HG03457 (cell line): Measurements from ENCODE around the gene SIGLEC9.

Source experiments
- ATAC-seq: cut with Tn5 transposase; IDR thresholded peaks from one replicate; pipeline ENCODE4 v1.9.1; 2021; ENCODE audit warnings: moderate number of reproducible peaks; ENCODE audit not compliant: unreplicated experiment

SIGLEC9 gene

DNA sequence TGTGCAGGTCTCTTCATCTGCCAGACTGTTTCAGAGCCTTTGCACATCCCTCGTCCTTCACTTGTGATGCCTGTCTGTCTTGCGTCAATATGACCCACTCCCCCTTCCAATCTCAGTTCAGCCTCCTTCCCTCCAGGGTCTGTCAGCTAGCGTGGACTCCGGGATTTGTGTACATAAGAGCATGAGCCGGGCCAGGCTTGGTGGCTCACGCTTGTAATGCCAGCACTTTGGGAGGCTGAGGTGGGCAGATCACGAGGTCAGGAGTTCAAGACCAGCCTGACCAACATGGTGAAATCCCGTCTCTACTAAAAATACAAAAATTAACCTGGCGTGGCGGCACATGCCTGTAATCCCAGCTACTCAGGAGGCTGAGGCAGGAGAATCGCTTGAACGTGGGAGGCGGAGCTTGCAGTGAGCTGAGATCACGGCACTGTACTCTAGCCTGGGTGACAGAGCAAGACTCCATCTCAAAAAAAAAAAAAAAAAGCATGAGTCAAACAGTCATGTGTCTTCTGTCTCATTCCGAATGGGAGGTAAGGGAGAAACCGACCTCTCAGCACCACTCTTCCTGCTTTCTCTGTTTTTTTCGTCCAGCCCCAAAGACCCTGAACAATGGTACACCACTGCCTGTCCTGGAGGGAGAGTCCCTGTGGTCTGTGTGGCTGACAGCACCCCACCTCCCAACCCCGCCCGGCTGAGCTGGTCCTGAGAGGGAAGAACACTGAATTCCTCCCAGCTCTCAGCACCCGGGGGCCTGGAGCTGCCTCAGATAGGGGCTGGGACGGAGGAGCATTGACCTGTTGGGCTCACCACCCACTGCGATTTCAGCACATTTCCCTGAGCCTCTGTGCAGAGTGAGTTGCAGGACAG, 2.4 kb upstream of the SIGLEC9 start:
- ATAC-seq: no peak

DNA sequence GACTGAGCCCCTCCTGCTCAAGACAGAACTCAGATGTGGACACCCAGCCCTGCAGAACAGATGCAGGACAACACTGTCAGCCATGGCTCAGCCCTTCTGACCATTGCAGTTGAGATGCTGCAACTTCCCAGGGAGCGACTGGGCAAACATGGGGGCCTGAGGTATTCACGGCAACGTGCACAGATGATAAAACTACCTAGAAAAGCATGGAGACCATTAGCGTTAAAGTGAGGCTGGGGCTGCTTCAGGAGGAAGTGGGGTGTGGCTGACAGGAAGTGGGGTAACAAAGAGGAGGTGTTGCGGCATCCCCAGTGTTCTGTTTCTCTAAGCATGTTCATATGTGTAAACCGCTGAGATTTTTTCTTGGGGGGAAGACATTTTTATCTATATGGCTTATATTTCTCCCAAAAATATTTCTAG, 1.3 kb upstream of the SIGLEC9 start:
- ATAC-seq: no peak

DNA sequence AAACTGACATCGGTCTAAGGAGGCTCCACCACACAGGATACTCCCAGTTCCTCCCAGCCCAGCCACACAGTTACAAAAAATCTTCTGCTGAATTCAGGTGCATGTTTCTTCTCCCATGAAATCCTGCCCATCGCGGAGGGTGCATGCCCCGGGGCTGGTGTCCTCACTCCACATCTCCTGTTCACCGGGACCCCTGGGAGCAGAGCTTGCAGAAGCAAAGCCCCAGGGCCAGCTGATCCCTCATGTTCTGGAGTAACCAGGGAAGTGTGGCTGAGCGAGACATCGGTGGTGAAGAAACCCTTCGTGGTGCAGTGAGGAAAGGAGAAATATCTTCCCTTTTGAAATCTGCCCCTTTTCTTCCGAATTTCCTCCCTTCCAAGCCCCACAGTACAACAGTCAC, 904 bp upstream of the SIGLEC9 start:
- no peak for ATAC-seq

DNA sequence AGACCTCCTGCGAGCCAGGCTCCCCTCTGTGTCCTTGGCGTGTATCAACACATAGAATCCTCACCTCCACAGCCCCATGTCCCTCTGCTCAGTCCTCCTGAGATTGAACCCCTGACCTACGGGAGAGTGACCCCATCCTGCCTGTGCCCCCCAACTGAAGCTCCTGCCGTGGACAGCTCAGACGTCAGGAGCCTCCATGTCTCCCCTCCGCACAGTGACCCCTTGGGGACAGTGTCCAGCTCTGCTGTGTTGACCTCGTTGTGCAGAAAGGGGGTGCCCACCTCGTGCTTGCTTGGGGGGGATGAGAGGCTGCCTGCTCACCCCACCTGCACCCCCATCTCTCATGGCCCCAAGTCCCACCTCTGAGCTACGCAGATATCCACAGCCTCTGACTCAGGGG, 490 bp upstream of the SIGLEC9 start:
- no peak for ATAC-seq

DNA sequence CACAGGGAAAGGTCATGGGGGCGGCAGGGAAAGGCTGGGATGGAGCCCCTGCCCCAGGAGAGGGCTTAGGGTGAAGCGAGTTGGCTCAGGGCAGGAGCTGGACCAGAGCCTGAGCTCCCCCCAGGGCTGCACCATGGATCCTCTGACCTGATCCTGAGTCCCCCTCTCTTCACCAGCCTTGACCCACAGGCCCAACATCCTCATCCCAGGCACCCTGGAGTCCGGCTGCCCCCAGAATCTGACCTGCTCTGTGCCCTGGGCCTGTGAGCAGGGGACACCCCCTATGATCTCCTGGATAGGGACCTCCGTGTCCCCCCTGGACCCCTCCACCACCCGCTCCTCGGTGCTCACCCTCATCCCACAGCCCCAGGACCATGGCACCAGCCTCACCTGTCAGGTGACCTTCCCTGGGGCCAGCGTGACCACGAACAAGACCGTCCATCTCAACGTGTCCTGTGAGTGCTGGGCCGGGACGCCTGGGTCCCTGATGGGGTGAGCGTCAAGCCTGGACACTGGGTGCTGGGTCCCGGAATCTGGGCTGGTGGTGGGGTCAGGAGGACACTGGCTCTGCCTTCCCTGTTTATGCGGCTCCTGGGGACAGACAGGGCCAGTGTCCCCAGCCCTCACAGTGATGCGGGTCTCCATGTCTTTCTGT, 842 bp downstream of the SIGLEC9 start:
- no peak for ATAC-seq

DNA sequence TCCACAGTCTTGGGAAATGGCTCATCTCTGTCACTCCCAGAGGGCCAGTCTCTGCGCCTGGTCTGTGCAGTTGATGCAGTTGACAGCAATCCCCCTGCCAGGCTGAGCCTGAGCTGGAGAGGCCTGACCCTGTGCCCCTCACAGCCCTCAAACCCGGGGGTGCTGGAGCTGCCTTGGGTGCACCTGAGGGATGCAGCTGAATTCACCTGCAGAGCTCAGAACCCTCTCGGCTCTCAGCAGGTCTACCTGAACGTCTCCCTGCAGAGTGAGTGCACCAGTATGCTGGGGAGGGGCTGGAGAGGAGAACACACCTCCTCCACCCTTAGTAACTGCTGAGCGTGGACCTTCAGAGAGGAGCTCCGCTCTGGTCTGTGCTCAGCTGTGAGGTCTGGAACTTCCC, 2.3 kb downstream of the SIGLEC9 start:
- no peak for ATAC-seq

DNA sequence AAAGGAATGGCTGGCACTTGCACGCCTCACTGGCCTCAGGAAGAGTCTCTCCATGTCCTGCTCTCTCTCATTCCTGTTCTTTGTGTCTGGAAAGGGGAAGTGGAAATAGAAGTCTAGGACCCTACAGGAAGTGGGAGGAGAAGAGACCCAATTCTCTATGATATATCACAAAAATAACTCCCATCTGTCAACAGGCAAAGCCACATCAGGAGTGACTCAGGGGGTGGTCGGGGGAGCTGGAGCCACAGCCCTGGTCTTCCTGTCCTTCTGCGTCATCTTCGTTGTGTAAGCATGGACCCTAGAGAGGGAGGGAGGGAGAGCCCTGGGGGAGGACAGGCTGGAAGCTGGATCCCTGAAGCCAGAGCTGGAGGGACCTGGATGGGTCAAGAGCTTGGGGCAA, 3.0 kb downstream of the SIGLEC9 start:
- no peak for ATAC-seq

DNA sequence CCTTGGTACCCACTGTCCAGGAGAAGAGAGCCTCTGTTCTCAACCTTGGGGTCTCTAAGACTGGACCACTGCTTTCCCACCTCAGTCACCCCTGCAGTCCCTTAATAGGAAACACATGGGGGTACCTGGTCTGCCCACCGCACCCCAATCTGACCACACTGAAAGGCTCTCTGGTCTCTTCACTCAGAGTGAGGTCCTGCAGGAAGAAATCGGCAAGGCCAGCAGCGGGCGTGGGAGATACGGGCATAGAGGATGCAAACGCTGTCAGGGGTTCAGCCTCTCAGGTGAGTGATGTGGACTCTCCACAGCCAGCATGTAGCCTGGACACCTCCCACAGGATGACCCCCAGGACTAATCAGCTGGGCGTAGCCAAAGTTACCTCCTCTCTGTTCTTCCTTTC, 3.5 kb downstream of the SIGLEC9 start:
- no peak for ATAC-seq

DNA sequence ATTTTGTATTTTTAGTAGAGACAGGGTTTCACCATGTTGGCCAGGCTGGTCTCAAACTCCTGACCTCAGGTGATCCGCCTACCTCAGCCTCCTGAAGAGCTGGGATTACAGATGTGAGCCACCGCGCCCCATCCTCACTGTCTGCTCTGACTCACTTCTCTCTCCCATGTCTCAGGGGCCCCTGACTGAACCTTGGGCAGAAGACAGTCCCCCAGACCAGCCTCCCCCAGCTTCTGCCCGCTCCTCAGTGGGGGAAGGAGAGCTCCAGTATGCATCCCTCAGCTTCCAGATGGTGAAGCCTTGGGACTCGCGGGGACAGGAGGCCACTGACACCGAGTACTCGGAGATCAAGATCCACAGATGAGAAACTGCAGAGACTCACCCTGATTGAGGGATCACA, 5.0 kb downstream of the SIGLEC9 start:
- ATAC-seq: no peak

DNA sequence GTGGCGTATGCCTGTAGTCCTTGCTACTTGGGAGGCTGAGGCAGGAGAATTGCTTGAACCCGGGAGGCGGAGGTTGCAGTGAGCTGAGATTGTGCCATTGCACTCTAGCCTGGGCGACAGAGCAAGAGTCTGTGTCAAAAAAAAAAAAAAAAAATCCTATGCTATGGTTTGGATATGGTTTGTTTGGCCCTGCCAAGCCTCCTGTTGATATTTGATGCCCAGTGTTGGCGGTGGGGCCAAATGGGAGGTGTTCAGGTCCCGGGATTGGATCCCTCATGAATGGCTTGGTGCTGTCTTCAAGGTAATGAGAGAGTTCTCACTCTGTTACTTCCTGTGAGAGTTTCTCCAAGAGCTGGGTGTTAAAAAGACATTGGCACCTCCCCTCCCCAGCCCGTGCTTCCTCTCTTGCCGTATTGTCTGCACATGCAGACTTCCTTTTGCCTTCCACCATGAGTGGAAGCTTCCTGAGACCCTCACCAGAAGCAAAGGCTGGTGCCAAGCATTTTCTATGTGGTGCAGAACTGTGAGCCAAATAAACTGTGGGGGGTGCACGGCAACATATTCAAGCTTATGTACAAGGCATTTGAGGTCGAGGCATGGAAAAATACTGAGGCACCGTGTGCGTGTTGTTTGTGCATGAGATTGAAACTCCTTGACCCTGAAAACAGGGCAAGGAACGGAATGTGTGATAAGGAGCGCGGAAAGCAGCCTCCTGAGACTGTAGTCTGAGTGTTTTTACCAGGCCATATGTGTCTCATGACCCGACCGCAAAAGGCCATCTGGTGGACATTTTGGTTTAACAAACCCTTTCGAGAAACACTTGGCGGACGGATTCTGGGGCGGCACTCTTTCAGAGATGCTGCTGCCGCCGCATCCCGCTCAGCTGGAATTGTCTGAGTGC, 7.3 kb downstream of the SIGLEC9 start:
- no peak for ATAC-seq

DNA sequence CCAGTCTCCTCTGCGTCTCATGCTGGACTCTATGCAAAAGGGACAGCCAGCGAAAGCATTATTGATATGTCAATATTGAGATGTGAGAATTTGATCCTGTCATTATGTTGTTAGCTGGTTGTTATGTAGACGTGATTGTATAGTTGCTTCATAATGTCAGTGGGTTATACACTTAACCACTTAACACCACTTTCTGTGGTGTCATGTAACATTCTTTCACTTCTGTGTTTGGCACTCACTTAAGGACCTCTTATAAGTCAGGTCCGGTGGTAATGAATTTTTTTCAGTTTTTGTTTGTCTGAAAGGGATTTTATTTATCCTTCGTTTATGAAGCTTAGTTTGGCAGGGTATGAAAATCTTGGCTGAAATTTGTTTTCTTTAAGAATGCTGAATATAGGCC, 10.3 kb downstream of the SIGLEC9 start:
- no peak for ATAC-seq

DNA sequence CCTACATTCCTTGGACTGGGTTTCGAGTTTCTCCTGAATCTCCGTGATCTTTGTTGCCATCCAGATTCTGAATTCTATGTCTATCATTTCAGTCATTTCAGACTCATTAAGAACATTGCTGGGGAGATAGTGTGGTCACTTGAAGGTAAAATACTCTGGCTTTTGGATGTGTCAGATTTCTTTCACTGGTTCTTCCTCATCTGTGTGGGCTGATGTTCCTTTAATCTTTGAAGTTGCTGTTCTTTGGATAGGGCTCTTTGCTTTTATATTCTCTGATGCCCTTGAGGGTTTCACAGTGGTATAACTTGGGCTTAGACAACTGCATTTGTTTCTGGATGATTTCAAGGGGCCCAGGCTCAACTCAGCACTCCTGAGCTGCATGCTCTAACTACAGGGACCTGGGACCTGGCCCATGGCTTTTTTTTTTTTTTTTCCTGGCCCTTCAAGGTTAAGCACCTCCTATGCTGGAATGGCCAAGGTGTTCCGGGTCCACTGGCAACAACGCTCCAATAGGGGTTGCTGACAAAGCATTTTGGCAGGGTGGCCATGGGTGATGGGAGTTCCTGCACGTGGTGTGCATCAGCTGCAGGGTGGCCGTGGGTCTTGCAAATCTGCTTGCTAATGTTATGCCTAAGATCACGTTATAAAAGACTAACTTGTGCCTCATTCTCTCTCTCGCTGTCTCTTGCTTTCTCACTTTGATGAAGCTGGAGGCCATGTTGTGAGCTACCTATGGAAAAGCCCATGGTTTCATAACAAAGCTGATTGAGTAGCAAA, 11.5 kb downstream of the SIGLEC9 start:
- ATAC-seq: no peak

DNA sequence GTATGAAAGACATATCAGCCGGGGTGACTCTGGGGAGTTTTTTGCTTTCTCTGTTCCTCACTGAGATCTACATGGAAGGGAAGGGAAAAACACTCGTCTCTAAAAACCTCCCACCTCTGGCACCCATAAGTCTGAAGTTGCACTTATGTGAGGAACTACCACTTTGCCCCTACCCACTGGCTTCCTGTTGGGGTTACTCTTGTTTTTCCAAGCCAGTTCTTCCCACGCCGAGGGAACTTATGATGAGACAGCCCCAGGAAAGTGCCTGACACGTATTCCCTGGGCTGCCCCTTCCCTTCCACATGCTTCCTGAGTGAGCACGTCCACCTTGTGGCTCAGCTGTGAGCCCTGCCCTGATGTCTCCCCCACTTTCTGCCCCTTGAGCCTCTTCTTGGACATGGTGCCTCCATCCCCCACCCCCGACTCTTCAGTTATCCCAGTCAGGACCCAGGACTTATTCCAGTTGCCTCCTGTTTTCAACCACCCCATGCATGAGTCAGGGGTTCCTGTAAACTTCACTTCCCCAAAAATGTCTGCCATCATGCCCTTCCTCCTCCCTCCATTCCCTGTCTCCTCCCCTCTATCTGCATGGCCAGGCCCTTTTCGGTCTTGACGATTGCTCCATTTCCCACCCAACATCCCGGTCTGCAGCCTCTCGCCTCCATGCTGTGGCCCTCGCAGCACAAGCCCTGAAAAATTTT, 12.3 kb downstream of the SIGLEC9 start:
- ATAC-seq: no peak

DNA sequence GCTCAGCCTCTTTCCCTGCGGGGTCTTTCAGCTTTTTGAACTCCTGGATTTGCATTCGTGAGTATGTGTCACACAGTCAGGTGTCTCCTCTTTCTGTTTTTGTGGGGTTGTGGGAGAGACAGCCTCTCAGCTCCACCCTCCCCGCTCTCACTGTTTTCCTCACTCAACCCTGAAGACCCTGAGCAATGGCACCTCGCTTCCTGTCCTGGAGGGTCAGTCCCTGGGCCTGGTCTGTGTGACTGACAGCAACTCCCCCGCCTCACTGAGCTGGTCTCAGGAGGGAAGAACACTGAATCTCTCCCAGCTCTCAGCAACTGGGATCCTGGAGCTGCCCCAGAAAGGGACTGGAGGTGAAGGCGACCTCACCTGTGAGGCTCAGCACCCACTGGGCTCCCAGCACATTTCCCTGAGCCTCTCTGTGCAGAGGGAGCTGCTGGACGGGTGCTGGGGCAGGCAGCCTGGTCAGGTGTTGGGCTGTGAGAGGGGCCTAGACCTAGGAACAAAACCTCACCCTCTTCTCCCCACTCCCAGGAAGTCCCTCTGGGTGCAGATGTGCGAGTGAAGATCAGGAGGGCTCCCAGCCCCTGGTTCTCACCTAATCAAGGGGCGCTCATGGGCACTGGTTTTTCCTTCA, 13.2 kb downstream of the SIGLEC9 start:
- ATAC-seq: no peak

DNA sequence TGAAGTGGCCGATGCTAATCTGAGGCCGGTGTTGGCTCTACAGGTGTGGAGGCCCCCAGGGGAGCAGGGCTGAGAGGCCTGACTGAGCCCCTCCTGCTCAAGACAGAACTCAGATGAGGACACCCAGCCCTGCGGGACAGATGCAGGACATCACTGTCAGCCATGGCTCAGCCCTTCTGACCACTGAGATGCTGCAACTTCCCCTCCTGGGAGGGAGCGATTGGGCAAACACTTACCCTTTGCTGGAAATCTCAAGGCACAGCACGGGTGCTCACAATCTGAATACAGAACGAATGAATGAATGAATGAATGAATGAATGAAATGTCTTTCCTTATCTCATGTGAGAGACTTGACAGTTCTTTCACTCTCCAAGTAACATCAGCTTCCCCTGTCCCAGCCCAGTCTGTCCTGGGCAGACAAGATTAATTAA, 13.9 kb downstream of the SIGLEC9 start:
- no peak for ATAC-seq

DNA sequence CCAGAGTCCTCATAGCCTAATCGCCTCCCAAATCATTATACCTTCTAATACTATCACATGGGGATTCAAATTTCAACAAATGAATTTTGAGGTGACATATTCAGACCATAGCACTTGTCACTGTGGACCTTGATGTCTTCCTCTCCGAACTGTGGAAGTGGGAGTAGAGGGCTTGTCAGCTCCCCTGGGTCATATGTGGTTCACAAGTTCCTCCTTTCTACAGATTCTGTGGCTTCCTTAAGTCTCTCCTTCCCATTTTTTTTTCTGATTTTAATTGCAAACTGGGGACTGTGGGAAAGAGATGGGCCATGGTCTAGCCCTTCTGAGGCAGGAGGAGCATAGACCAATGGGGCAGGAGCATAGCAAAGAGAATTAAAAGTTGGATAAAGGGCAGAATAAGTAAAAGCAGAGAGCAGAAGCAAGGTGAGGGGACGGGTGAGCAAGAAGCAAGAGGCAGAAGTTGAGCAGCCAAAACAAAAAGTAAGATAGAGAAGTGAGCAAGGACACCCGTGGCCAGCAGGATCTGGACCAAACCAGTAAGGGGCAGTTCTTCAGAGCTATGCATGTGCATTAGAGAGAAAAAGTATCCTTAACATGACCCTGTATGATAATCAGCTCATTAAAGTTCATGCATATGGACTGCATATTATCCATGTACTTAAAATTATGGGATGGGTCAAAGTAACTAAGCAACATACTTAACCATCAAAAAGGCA, 14.8 kb downstream of the SIGLEC9 start:
- ATAC-seq: no peak

DNA sequence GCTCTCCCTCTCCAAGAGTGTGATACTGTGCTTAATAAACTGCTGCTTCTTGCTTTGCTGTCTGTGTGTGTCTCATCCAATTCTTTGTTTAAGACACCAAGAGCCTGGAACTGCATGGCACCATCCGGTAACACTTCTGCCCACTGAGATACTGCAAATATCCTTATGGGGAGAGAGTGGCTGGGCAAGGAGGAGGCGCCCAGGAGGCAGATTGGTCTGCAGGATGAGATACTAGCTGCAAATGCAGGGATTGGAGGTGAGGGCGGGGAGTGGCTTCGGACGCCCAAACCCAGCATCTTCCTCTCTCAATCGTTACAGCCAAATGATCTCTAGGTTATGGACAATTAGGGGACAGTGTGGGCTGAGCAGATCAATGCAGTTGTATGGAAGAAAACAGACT, 15.7 kb downstream of the SIGLEC9 start:
- ATAC-seq: no peak

DNA sequence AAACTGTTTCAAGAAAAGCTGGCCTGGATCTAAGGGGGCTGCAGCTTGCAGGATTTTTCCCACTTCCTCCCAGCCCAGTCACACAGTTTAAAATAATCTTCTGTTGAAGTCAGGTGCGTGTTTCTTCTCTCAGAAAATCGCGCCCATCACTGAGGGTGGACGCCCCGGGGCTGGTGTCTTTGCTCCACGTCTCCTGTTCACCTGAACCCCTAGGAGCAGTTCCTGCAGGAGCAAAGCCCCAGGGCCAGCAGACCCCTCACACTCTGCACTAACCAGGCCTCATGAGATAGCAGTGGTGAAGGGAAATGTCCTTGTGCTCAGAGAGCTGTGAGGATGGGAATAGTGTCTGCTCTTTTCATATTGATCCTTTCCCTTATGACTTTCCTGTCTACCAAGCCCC, 16.5 kb downstream of the SIGLEC9 start:
- ATAC-seq: no peak

DNA sequence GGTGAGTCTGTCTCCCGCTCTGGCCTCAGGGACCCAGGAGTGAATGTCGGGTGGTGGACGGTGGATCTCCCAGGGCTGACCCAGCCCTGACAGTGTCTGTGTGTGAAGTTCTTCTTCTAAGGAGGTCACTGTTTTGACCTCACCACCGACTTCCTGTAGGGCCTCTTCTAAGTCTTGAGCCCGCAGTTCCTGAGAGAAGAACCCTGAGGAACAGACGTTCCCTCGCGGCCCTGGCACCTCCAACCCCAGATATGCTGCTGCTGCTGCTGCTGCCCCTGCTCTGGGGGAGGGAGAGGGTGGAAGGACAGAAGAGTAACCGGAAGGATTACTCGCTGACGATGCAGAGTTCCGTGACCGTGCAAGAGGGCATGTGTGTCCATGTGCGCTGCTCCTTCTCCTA, 17.4 kb downstream of the SIGLEC9 start, which contains the start of gene SIGLEC7:
SIGLEC7 (plus strand) TSS at position 183 of the 400 bp plus-strand sequence; CDS start at position 252, 69 bp downstream.
- ATAC-seq: no peak
